ENCODE results near the gene COL15A1. TPM values are rescaled to one million over a fixed set of nuclear protein-coding genes. Genes with fewer than 3 reads are reported as not detected.
"Not testable (repeated sequence)": the region's sequence is repeated elsewhere in the genome, so short reads cannot be mapped to it uniquely, and the experiment has no call there.

The COL15A1 gene
- polyA plus RNA-seq, 1 experiment, result 3.2 TPM

DNA sequence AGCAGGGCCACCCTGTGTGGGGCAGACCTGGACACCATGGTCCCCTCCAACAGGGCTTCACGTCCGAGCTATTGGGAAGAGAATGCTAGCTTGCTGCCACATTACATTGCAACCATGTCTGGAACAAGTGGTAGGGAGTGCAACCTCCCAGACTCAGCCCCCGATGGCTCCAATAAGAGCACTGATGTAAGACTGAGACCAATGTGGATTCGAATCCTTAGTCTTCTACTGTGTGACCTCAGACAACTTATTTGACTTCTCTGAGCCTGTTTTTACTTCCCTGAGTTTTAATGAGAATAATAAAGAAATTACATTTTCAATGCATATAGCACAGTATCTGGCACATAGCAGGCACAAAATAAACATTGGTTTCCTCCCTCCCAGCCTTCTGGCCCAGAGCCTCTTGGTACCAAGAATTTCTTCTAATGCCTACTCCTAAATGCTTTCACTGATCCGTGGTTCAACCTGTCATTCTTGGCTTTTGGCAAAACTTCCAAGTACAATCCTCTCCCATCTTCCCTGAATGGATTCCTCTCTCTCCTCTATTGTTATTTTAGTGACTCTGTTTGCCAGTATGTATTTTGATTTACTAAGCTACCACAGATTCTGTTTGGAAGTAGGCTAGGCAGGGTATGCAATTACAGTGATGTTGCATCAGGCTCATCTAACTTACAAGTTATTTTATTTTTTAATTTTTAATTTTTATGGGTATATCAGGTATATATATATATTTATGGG lies 34.6 kb upstream of the COL15A1 start:
- H3K27me3 ChIP-seq (ENCODE audit: control insufficient read depth, insufficient read depth, low read length), result no peaks in the 10 kb centered on the region
- peak overlapping the region; percentile 93 for H3K27ac ChIP-seq (ENCODE audit: low read depth, low read length)
- TF ChIP-seq, protein P1, sequence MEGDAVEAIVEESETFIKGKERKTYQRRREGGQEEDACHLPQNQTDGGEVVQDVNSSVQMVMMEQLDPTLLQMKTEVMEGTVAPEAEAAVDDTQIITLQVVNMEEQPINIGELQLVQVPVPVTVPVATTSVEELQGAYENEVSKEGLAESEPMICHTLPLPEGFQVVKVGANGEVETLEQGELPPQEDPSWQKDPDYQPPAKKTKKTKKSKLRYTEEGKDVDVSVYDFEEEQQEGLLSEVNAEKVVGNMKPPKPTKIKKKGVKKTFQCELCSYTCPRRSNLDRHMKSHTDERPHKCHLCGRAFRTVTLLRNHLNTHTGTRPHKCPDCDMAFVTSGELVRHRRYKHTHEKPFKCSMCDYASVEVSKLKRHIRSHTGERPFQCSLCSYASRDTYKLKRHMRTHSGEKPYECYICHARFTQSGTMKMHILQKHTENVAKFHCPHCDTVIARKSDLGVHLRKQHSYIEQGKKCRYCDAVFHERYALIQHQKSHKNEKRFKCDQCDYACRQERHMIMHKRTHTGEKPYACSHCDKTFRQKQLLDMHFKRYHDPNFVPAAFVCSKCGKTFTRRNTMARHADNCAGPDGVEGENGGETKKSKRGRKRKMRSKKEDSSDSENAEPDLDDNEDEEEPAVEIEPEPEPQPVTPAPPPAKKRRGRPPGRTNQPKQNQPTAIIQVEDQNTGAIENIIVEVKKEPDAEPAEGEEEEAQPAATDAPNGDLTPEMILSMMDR (IDR thresholded peaks at IDR 0.05; ENCODE audit: low read depth, low read length), result no peak
- ChIA-PET CTCF (interaction anchor here (1.2 kb wide), 1 partner anchor 66 kb away, joined by 4 read pairs; no protein-coding TSS in a partner anchor), POLR2A (interaction anchor here (0.9 to 1.6 kb wide), 4 partner anchors 9 to 74 kb away, joined by 3 to 5 read pairs (median 4); no protein-coding TSS in a partner anchor)
- H3K4me3 ChIP-seq (ENCODE audit: low read depth, low read length), result no peak overlapping the region
- H3K9me3 ChIP-seq (ENCODE audit: control insufficient read depth, insufficient read depth, low read length), result peaks cover 5% of the 10 kb centered on the region
- DNase-seq (ENCODE audit: low read depth, low spot score), result peak; percentile 57

DNA sequence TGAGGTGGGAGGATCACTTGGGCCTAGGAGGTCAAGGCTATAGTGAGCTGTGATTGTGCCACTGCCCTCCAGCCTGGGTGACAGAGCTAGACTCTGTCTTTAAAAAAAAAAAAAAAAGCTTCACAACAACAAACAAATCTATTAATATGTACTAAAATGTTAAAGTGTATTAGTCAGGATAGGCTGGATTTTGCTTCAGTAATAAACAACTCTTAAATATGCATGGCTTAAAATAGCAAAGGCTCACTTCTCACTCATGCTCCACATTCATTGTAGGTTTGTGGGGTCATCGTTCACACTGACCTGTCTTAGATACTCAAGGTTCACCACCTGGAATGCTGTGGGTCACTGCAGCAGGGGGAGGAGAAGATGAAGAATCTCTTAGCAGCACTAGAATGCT lies 33.8 kb upstream of the COL15A1 start:
- ChIA-PET POLR2A (no interaction called here), CTCF (interaction anchor here (1.2 kb wide), 1 partner anchor 65 kb away, joined by 4 read pairs; no protein-coding TSS in a partner anchor)
- no peak for DNase-seq (ENCODE audit: low read depth, low spot score)
- peaks cover 5% of the 10 kb centered on the region for H3K9me3 ChIP-seq (ENCODE audit: control insufficient read depth, insufficient read depth, low read length)
- peak overlapping the region; percentile 66 for H3K27ac ChIP-seq (ENCODE audit: low read depth, low read length)
- no peak overlapping the region for H3K4me3 ChIP-seq (ENCODE audit: low read depth, low read length)
- TF ChIP-seq, protein P1 (IDR thresholded peaks at IDR 0.05; ENCODE audit: low read depth, low read length), result no peak
- no peaks in the 10 kb centered on the region for H3K27me3 ChIP-seq (ENCODE audit: control insufficient read depth, insufficient read depth, low read length)

DNA sequence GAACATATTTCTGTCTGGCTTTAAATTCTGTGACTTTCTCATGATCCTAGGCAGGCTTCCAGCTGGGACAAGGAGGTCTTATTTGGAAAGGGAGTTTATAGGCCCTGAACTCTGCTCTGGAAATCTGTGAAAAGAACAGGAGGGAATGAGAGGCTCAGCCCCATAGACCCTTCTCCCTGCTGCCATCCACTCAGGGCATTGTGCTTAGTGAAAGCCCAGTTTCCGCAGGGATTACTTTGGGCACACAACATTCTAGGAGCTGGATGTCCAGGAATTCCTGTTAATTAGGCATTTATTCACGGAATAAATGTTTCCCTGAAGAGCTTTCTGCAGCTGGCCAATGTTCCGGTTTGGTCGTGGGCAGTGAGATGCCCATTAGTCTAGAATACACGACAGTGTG lies 32.7 kb upstream of the COL15A1 start:
- no peaks in the 10 kb centered on the region for H3K27me3 ChIP-seq (ENCODE audit: control insufficient read depth, insufficient read depth, low read length)
- peaks cover 5% of the 10 kb centered on the region for H3K9me3 ChIP-seq (ENCODE audit: control insufficient read depth, insufficient read depth, low read length)
- TF ChIP-seq, protein P1 (IDR thresholded peaks at IDR 0.05; ENCODE audit: low read depth, low read length), result no peak
- ChIA-PET POLR2A (no interaction called here), CTCF (interaction anchor here (0.6 to 1.0 kb wide), 2 partner anchors 63 to 124 kb away, joined by 3 read pairs; no protein-coding TSS in a partner anchor)
- H3K27ac ChIP-seq (ENCODE audit: low read depth, low read length), result peak overlapping the region; percentile 31
- DNase-seq (ENCODE audit: low read depth, low spot score), result no peak
- H3K4me3 ChIP-seq (ENCODE audit: low read depth, low read length), result no peak overlapping the region

DNA sequence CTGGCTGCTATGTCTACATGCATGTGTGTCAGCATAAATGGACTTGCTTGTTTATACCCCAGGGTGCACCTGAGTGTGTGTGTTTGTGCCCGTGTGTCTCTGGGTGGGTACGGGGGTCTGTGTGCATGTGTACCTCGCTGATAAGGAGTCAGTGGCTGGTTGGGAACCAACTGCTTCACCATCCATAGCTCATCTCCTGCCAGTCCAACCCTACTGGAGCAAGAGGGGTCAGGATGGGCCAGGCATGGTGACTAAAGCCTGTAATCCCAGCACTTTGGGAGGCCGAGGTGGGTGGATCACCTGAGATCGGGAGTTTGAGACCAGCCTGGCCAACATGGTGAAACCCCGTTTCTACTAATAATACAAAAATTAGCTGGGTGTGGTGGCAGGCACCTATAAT lies 32.0 kb upstream of the COL15A1 start:
- H3K4me3 ChIP-seq (ENCODE audit: low read depth, low read length); DNase-seq (ENCODE audit: low read depth, low spot score); POLR2A ChIA-PET; H3K27me3 ChIP-seq (ENCODE audit: control insufficient read depth, insufficient read depth, low read length); H3K27ac ChIP-seq (ENCODE audit: low read depth, low read length); H3K9me3 ChIP-seq (ENCODE audit: control insufficient read depth, insufficient read depth, low read length): not testable (repeated sequence)
- CTCF ChIA-PET, result interaction anchor here (1.0 to 1.2 kb wide), 2 partner anchors 12 to 64 kb away, joined by 3 read pairs; no protein-coding TSS in a partner anchor

DNA sequence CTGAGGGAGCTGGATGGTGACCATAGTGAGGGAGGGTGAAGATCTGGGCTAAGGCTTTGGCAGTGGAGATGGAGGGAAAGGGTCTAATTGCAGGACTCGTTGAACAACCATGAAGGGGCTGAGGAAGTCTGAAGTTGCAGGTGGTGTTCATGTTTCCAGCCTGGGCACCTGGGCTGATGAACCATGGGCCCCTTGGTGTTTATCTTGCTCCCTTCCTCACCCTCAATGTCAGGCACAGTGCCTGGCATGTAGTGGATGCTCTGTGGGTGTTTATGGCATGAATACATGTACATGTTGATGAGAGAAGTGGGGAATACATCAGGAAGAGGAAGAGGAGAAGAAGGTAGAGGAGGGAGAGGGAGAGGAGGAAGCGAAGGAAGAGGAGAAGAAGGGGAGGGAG lies 31.3 kb upstream of the COL15A1 start:
- CTCF ChIA-PET, result interaction anchor here (1.2 kb wide), 1 partner anchor 11 kb away, joined by 3 read pairs; no protein-coding TSS in a partner anchor
- Histone ChIP-seq H3K4me3 (ENCODE audit: low read depth, low read length) (no peak overlapping the region), H3K9me3 (ENCODE audit: control insufficient read depth, insufficient read depth, low read length) (peaks cover 5% of the 10 kb centered on the region; the same call in 1 of the 2 replicates), H3K27me3 (ENCODE audit: control insufficient read depth, insufficient read depth, low read length) (no peaks in the 10 kb centered on the region), H3K27ac (ENCODE audit: low read depth, low read length) (no peak overlapping the region)
- DNase-seq (ENCODE audit: low read depth, low spot score), result no peak
- TF ChIP-seq, protein P1 (IDR thresholded peaks at IDR 0.05; ENCODE audit: low read depth, low read length), result no peak
- POLR2A ChIA-PET, result no interaction called here

Data from AG04450 (cell line).